SK-N-SH treated with all-trans-retinoic acid at 6 μM for 48 hours (cell line): ENCODE measurements around the gene RPE.

Experiments used
- ATAC-seq: fragments of 200-7000 bp; cut with Tn5 transposase; 3 replicates; pipeline ENCODE4 v1.9.1; 2020; ENCODE audit warnings: mild to moderate bottlenecking, moderate library complexity
- ARNTL ChIP-seq: fragments of 450-650 bp; formaldehyde crosslinking; IDR thresholded peaks from 2 replicates; pipeline ENCODE4 v1.5.0; 2020; ENCODE audit warnings: low read depth, mild to moderate bottlenecking, moderate library complexity, borderline replicate concordance
- BACH2 ChIP-seq: fragments of 250-450 bp; sonication (Bioruptor Pico); IDR thresholded peaks from 2 replicates; pipeline ENCODE4 v1.9.0; 2021; ENCODE audit warnings: mild to moderate bottlenecking, borderline replicate concordance
- CREB5 ChIP-seq: fragments of 250-450 bp; sonication (Bioruptor Pico); IDR thresholded peaks from 2 replicates; pipeline ENCODE4 v1.5.1; 2020; ENCODE audit warnings: low read depth, mild to moderate bottlenecking, moderate library complexity
- CSDC2 ChIP-seq: fragments of 250-450 bp; sonication (Bioruptor Pico); IDR thresholded peaks from 2 replicates; pipeline ENCODE4 v1.5.0; 2020; ENCODE audit warnings: mild to moderate bottlenecking, moderate library complexity
- ESRRG ChIP-seq: fragments of 250-450 bp; sonication (Bioruptor Pico); IDR thresholded peaks from 2 replicates; pipeline ENCODE4 v1.6.1; 2021; ENCODE audit warnings: mild to moderate bottlenecking
- GLIS3 ChIP-seq: fragments of 250-450 bp; sonication (Bioruptor Pico); IDR thresholded peaks from 2 replicates; pipeline ENCODE4 v1.5.0; 2020; ENCODE audit warnings: mild to moderate bottlenecking, moderate library complexity
- ISL1 ChIP-seq: fragments of 250-450 bp; sonication (Bioruptor Pico); IDR thresholded peaks from 2 replicates; pipeline ENCODE4 v2.1.2; 2022; ENCODE audit warnings: mild to moderate bottlenecking, moderate library complexity
- OSR1 ChIP-seq: fragments of 250-450 bp; sonication (Bioruptor Pico); IDR thresholded peaks from 2 replicates; pipeline ENCODE4 v1.8.0; 2022; ENCODE audit warnings: moderate library complexity, mild to moderate bottlenecking, inconsistent platforms
- PATZ1 ChIP-seq: fragments of 250-450 bp; sonication (Bioruptor Pico); IDR thresholded peaks from 2 replicates; pipeline ENCODE4 v1.8.0; 2020; ENCODE audit warnings: mild to moderate bottlenecking, moderate library complexity, borderline replicate concordance
- POU6F1 ChIP-seq: fragments of 250-450 bp; sonication (Bioruptor Pico); IDR thresholded peaks from 2 replicates; pipeline ENCODE4 v1.8.0; 2021; ENCODE audit warnings: low read depth, mild to moderate bottlenecking, moderate library complexity, borderline replicate concordance
- RARB ChIP-seq: fragments of 250-450 bp; sonication (Bioruptor Pico); IDR thresholded peaks from 2 replicates; pipeline ENCODE4 v1.8.0; 2021; ENCODE audit warnings: mild to moderate bottlenecking, moderate library complexity
- SNAI2 ChIP-seq: fragments of 250-450 bp; sonication (Bioruptor Pico); IDR thresholded peaks from 2 replicates; pipeline ENCODE4 v1.5.0; 2020; ENCODE audit warnings: mild to moderate bottlenecking, moderate library complexity
- TCF4 ChIP-seq: fragments of 250-450 bp; sonication (Bioruptor Pico); IDR thresholded peaks from 2 replicates; pipeline ENCODE4 v1.8.0; 2021; ENCODE audit warnings: mild to moderate bottlenecking, moderate library complexity, borderline replicate concordance
- TOX ChIP-seq: fragments of 250-450 bp; sonication (Bioruptor Pico); IDR thresholded peaks from 2 replicates; pipeline ENCODE4 v1.8.0; 2021; ENCODE audit warnings: mild to moderate bottlenecking, moderate library complexity, borderline replicate concordance
- TSHZ2 ChIP-seq: fragments of 250-450 bp; sonication (Bioruptor Pico); IDR thresholded peaks from 2 replicates; pipeline ENCODE4 v1.5.0; 2020; ENCODE audit warnings: mild to moderate bottlenecking, moderate library complexity
- ZC3H10 ChIP-seq: fragments of 250-450 bp; sonication (Bioruptor Pico); IDR thresholded peaks from 2 replicates; pipeline ENCODE4 v1.5.1; 2021; ENCODE audit warnings: mild to moderate bottlenecking, moderate library complexity
- ZFP3 ChIP-seq: fragments of 250-450 bp; sonication (Bioruptor Pico); IDR thresholded peaks from 2 replicates; pipeline ENCODE4 v1.5.0; 2020; ENCODE audit warnings: mild to moderate bottlenecking, moderate library complexity
- ZFP30 ChIP-seq: fragments of 450-650 bp; formaldehyde crosslinking; IDR thresholded peaks from 2 replicates; pipeline ENCODE4 v1.5.0; 2022; ENCODE audit warnings: mild to moderate bottlenecking, moderate library complexity
- ZNF565 ChIP-seq: fragments of 450-650 bp; formaldehyde crosslinking; conservative IDR thresholded peaks from 2 replicates; pipeline ENCODE4 v1.5.0; 2020; ENCODE audit warnings: low read depth, mild to moderate bottlenecking, moderate library complexity
- ZNF70 ChIP-seq: fragments of 450-650 bp; formaldehyde crosslinking; IDR thresholded peaks from 2 replicates; pipeline ENCODE4 v1.5.0; 2020; ENCODE audit warnings: mild to moderate bottlenecking, moderate library complexity
- ZNF8 ChIP-seq: fragments of 450-650 bp; formaldehyde crosslinking; IDR thresholded peaks from 2 replicates; pipeline ENCODE4 v1.5.0; 2020; ENCODE audit warnings: mild to moderate bottlenecking, moderate library complexity
- TF ChIP-seq, protein P1 (sequence below): fragments of 250-450 bp; sonication (Bioruptor Pico); IDR thresholded peaks from 2 replicates; pipeline ENCODE4 v1.5.1; 2021; ENCODE audit warnings: mild to moderate bottlenecking, moderate library complexity

The RPE gene

GRCh38 chr2:210046851-210047500, 44.5 kb downstream of the RPE start (continued):
- TF ChIP-seq TSHZ2 (CRISPR knock-in tag) = no peak
- TF ChIP-seq OSR1 (CRISPR knock-in tag) = no peak
- TF ChIP-seq, all 23 proteins: peak for 0

DNA sequence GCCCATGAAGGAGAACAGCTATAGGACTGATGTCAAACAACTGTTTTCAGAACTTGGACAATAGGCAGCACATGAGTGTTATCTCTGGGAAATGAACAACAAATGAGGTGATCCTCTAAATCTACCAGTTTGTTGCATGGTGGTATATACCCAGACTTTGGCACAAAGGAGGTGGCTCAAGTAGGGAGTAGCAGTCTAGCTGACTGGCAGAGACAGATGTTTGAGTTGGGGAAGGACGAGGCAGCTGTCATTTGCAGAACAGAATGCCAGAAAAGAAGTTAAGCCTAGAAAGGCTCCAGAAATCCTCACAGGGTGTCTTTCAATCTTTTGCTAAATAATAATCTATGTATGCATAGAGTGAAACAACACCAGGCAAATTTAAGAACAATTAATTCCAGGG, 47.4 kb downstream of the RPE start:
- no peak for TF ChIP-seq OSR1 (CRISPR knock-in tag)
- no peak for TF ChIP-seq CSDC2 (CRISPR knock-in tag)
- no peak for TF ChIP-seq TOX (CRISPR knock-in tag)
- TF ChIP-seq POU6F1 (CRISPR knock-in tag) = no peak
- no peak for TF ChIP-seq ZFP30 (CRISPR knock-in tag)
- no peak for TF ChIP-seq PATZ1 (CRISPR knock-in tag)
- TF ChIP-seq CREB5 (CRISPR knock-in tag) = no peak
- TF ChIP-seq ZC3H10 (CRISPR knock-in tag) = no peak
- TF ChIP-seq ZNF8 (CRISPR knock-in tag) = no peak
- no peak for TF ChIP-seq RARB (CRISPR knock-in tag)
- no peak for TF ChIP-seq ESRRG (CRISPR knock-in tag)
- TF ChIP-seq ZNF70 (CRISPR knock-in tag) = no peak
- TF ChIP-seq, protein P1, sequence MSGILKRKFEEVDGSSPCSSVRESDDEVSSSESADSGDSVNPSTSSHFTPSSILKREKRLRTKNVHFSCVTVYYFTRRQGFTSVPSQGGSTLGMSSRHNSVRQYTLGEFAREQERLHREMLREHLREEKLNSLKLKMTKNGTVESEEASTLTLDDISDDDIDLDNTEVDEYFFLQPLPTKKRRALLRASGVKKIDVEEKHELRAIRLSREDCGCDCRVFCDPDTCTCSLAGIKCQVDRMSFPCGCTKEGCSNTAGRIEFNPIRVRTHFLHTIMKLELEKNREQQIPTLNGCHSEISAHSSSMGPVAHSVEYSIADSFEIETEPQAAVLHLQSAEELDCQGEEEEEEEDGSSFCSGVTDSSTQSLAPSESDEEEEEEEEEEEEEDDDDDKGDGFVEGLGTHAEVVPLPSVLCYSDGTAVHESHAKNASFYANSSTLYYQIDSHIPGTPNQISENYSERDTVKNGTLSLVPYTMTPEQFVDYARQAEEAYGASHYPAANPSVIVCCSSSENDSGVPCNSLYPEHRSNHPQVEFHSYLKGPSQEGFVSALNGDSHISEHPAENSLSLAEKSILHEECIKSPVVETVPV (CRISPR knock-in tag) = no peak
- no peak for TF ChIP-seq TCF4
- TF ChIP-seq ZFP3 (CRISPR knock-in tag) = no peak
- ATAC-seq = no peak

GRCh38 chr2:210050885-210051284, 48.4 kb downstream of the RPE start:
- TF ChIP-seq ZNF8 (CRISPR knock-in tag) = no peak
- no peak for TF ChIP-seq ESRRG (CRISPR knock-in tag)
- no peak for TF ChIP-seq OSR1 (CRISPR knock-in tag)
- TF ChIP-seq TCF4 = no peak
- TF ChIP-seq TOX (CRISPR knock-in tag) = no peak
- TF ChIP-seq, all 23 proteins: peak for 0
- ATAC-seq = no peak

GRCh38 chr2:210054696-210055095, 52.3 kb downstream of the RPE start:
- ATAC-seq = no peak
- TF ChIP-seq ZNF70 (CRISPR knock-in tag) (no peak), POU6F1 (CRISPR knock-in tag) (no peak), RARB (CRISPR knock-in tag) (no peak), ZC3H10 (CRISPR knock-in tag) (no peak), BACH2 (CRISPR knock-in tag) (no peak), ZNF565 (CRISPR knock-in tag) (no peak), PATZ1 (CRISPR knock-in tag) (no peak), SNAI2 (CRISPR knock-in tag) (no peak), GLIS3 (CRISPR knock-in tag) (no peak), ZFP30 (CRISPR knock-in tag) (no peak), ISL1 (CRISPR knock-in tag) (no peak), ARNTL (no peak), ZFP3 (CRISPR knock-in tag) (no peak), OSR1 (CRISPR knock-in tag) (no peak), ZNF8 (CRISPR knock-in tag) (no peak), TCF4 (no peak)
